Vagina (tissue), 2 donors: ENCODE measurements around the gene COL1A2. TPM values are rescaled to one million over a fixed set of nuclear protein-coding genes. Genes with fewer than 3 reads are reported as not detected.

Experiments
- DNase-seq, 2 donors: peaks; one replicate each; pipeline ENCODE4 v3.0.0-alpha.2; 2017; ENCODE audit errors: extremely low spot score in 2 of 2
- H3K27ac ChIP-seq: fragments of 200-600 bp; sonication (generic); one replicate; pipeline ENCODE4 v1.5.1; 2019
- H3K27me3 ChIP-seq: fragments of 200-600 bp; sonication (generic); one replicate; pipeline ENCODE4 v1.5.1; 2019
- H3K36me3 ChIP-seq, 2 donors: fragments of 200-600 bp; sonication (generic); one replicate each; pipeline ENCODE4 v1.5.1; 2017 to 2019
- H3K4me1 ChIP-seq: fragments of 200-600 bp; sonication (generic); one replicate; pipeline ENCODE4 v1.5.1; 2019
- H3K4me3 ChIP-seq, 2 donors: fragments of 200-600 bp; sonication (generic); 1 replicate in 1 of 2; 2 replicates in 1 of 2; pipeline ENCODE4 v1.5.1; 2016 to 2019
- H3K9me3 ChIP-seq: fragments of 200-600 bp; sonication (generic); one replicate; pipeline ENCODE4 v1.5.1; 2019
- CTCF ChIP-seq, 3 experiments: fragments of 450-650 bp in 2 of 3; fragments of 200-600 bp in 1 of 3; sonication (generic) in 1 of 3; IDR thresholded peaks; one replicate each; pipeline ENCODE4 v1.5.1; 2017 to 2019; ENCODE audit warnings: antibody characterized with exemption in 3 of 3, mild to moderate bottlenecking in 2 of 3, moderate library complexity in 2 of 3
- POLR2A ChIP-seq, 2 donors: fragments of 450-650 bp; IDR thresholded peaks; one replicate each; pipeline ENCODE4 v1.6.1; 2017; ENCODE audit warnings: antibody characterized with exemption in 2 of 2, mild to moderate bottlenecking in 2 of 2, moderate library complexity in 2 of 2
- POLR2AphosphoS5 ChIP-seq, 2 donors: sonication (generic); formaldehyde crosslinking; IDR thresholded peaks; one replicate each; pipeline ENCODE4 v1.9.0; 2017; ENCODE audit warnings: antibody characterized with exemption in 2 of 2, mild to moderate bottlenecking in 2 of 2, low read depth in 1 of 2; ENCODE audit not compliant: insufficient read depth in 1 of 2
- intact Hi-C: fragments of 100-400 bp; cut with DNase I; formaldehyde crosslinking; loops from one replicate; pipeline ENCODE4 v1.15.1; 2023
- total RNA-seq: library from RNA; depleted of rRNA; stranded (reverse); fragments of >200 nt; gene quantifications from one replicate; pipeline ENCODE4 v1.2.3, GENCODE V29; 2016

Gene COL1A2
- total RNA-seq, 1 donor from 2014 or later: 199 TPM

- H3K36me3 ChIP-seq: no peaks in the 10 kb centered on the region
These were observed 1.9 kb downstream of the COL1A2 start for GRCh38 chr7:94396596-94396995.

DNA sequence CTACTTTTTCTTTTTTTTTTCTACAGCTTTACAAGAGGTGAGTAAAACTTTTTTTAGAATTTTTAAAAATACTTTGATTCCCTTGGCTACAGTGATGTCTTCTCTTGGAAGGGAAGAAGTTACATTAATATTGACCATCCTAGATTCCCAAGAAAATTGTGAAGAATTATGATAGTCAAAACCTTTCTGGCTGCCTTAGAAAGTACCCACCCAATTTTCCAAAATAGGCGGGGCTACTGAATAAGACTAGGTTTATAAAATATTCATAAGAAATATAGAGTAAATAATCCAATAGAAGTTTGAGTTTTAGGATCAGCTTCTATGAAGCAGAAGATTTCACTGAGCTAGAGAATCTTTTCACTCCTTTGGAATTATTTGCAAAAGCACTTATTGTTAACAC, 3.0 kb downstream of the COL1A2 start:
- DNase-seq: no peak
- peaks cover 35% of the 10 kb centered on the region for H3K4me1 ChIP-seq
- peak overlapping the region; percentile 62 to 67 for H3K4me3 ChIP-seq
- peak overlapping the region; percentile 95 for H3K27ac ChIP-seq
- peaks cover 0 to 10% of the 10 kb centered on the region in 2 donors for H3K36me3 ChIP-seq
- no peaks in the 10 kb centered on the region for H3K27me3 ChIP-seq
- intact Hi-C loops: no loop called here
- TF ChIP-seq POLR2A (IDR thresholded peaks at IDR 0.05) (no peak), POLR2AphosphoS5 (IDR thresholded peaks at IDR 0.05; ENCODE audit: insufficient read depth in 1 of 2, low read depth in 1 of 2) (no peak), CTCF (IDR thresholded peaks at IDR 0.05) (no peak)
- H3K9me3 ChIP-seq: no peaks in the 10 kb centered on the region

More at GRCh38 chr7:94396596-94396995, 1.9 kb downstream of the COL1A2 start:
- H3K9me3 ChIP-seq: no peaks in the 10 kb centered on the region
- no peak for DNase-seq
- no peaks in the 10 kb centered on the region for H3K27me3 ChIP-seq
- H3K27ac ChIP-seq: peak overlapping the region; percentile 95
- H3K4me3 ChIP-seq: peak overlapping the region; percentile 62 to 67
- TF ChIP-seq CTCF (IDR thresholded peaks at IDR 0.05): no peak
- TF ChIP-seq POLR2AphosphoS5 (IDR thresholded peaks at IDR 0.05; ENCODE audit: insufficient read depth in 1 of 2, low read depth in 1 of 2): no peak
- H3K4me1 ChIP-seq: peaks cover 25% of the 10 kb centered on the region
- intact Hi-C loops: no loop called here

GRCh38 chr7:94398841-94399240, 4.1 kb downstream of the COL1A2 start:
- intact Hi-C loops: no loop called here
- Histone ChIP-seq H3K36me3 (peaks cover 0 to 11% of the 10 kb centered on the region in 2 donors), H3K4me1 (peaks cover 25% of the 10 kb centered on the region), H3K27ac (peak overlapping the region; percentile 95), H3K27me3 (no peaks in the 10 kb centered on the region), H3K4me3 (peak overlapping the region; percentile 11 to 67), H3K9me3 (no peaks in the 10 kb centered on the region)
- DNase-seq: no peak
- TF ChIP-seq POLR2AphosphoS5 (IDR thresholded peaks at IDR 0.05; ENCODE audit: insufficient read depth in 1 of 2, low read depth in 1 of 2): no peak
- no peak for TF ChIP-seq POLR2A (IDR thresholded peaks at IDR 0.05)

DNA sequence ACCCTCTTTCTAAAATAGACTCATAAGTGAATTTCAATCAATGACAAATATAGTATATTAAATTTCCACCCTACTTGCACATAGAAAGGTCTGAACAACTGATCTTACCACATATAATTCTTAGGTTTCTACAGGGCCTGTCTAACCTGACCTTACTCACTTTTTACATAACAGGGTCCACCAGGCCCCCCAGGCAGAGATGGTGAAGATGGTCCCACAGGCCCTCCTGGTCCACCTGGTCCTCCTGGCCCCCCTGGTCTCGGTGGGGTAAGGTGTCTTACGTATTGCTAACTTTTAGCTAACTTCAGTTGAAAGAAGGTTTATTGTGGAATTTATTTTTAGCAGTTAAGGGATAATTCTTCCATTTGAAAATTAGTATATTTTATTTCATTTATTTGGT, 5.3 kb downstream of the COL1A2 start:
- no peak for DNase-seq
- H3K4me1 ChIP-seq: peaks cover 27% of the 10 kb centered on the region
- H3K4me3 ChIP-seq: peak overlapping the region in 1 of 2 donors; percentile 67

DNA sequence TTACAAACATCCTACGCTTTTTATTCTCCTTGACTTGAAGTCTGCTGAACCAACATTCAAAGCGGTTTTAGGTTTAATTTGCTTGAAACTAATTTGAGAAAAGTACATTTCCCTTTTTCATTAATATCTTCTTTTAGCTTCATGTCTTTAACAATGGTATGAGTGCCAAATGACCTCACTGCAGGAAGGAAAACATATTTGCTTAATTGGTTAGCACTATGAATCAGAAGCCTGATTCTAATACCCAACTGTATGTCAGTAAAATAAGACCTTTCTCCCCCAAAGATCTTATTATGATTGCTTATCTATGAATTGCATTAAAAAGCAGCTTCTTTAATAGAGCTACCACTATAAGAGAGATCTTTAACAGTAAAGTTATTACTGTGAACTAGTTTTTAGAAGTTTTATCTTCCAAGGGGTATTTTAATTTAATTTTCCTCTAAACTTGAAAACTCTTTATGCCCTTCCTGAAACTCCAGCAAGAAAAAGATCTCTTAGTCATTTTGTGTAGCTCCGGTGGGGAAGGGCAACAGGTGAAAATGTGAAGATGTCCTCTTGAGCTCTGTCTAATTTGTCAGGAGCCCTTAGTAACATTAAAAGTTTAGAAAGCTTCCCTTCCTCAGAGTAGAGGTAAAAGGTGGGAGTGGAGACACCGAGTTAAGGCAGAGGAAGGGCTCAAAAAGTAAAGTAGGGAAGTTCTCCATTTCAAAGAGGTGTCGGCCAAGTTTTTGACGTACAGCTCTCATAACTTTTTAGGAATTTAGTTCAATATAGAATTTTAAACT, 6.1 kb downstream of the COL1A2 start:
- intact Hi-C loops: no loop called here
- no peak for DNase-seq
- Histone ChIP-seq H3K4me3 (peak overlapping the region in 1 of 2 donors; percentile 67), H3K9me3 (no peaks in the 10 kb centered on the region), H3K27ac (peak overlapping the region; percentile 95), H3K27me3 (no peaks in the 10 kb centered on the region), H3K36me3 (peaks cover 0 to 18% of the 10 kb centered on the region in 2 donors), H3K4me1 (peaks cover 27% of the 10 kb centered on the region)
- TF ChIP-seq POLR2A (IDR thresholded peaks at IDR 0.05): no peak

More for the DNA sequence above, 5.3 kb downstream of the COL1A2 start:
- Histone ChIP-seq H3K9me3 (no peaks in the 10 kb centered on the region), H3K27ac (peak overlapping the region; percentile 95), H3K36me3 (peaks cover 0 to 18% of the 10 kb centered on the region in 2 donors), H3K27me3 (no peaks in the 10 kb centered on the region)
- intact Hi-C loops: no loop called here
- TF ChIP-seq POLR2A (IDR thresholded peaks at IDR 0.05) (no peak), CTCF (IDR thresholded peaks at IDR 0.05) (no peak), POLR2AphosphoS5 (IDR thresholded peaks at IDR 0.05; ENCODE audit: insufficient read depth in 1 of 2, low read depth in 1 of 2) (no peak)

DNA sequence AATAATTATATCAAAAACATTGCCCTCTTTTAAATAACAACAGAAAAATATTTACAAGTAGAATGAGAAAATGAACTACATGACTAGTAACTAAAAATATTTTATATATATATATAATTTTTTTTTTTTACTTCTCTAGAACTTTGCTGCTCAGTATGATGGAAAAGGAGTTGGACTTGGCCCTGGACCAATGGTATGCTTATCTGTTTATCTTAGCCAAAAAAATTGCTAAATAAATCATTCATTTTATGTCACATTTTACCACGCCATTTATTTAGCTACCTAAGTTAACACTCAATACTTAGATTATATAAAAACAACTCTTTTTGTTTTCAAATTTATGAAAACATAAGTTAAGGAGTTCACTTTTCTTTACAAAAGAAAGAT, 6.7 kb downstream of the COL1A2 start:
- no peaks in the 10 kb centered on the region for H3K9me3 ChIP-seq
- H3K27ac ChIP-seq: peak overlapping the region; percentile 95
- TF ChIP-seq POLR2AphosphoS5 (IDR thresholded peaks at IDR 0.05; ENCODE audit: insufficient read depth in 1 of 2, low read depth in 1 of 2) (no peak), POLR2A (IDR thresholded peaks at IDR 0.05) (no peak), CTCF (IDR thresholded peaks at IDR 0.05) (no peak)
- H3K4me3 ChIP-seq: peak overlapping the region in 1 of 2 donors; percentile 67
- intact Hi-C loops: no loop called here
- peaks cover 27% of the 10 kb centered on the region for H3K4me1 ChIP-seq
- no peak for DNase-seq
- H3K27me3 ChIP-seq: no peaks in the 10 kb centered on the region
- peaks cover 0 to 19% of the 10 kb centered on the region in 2 donors for H3K36me3 ChIP-seq
